GM21529 (cell line): ENCODE results near the gene ST6GALNAC5.

ENCODE experiments used
- ATAC-seq: cut with Tn5 transposase; IDR thresholded peaks from one replicate; pipeline ENCODE4 v1.9.1; 2021; ENCODE audit not compliant: unreplicated experiment

ST6GALNAC5 gene

DNA sequence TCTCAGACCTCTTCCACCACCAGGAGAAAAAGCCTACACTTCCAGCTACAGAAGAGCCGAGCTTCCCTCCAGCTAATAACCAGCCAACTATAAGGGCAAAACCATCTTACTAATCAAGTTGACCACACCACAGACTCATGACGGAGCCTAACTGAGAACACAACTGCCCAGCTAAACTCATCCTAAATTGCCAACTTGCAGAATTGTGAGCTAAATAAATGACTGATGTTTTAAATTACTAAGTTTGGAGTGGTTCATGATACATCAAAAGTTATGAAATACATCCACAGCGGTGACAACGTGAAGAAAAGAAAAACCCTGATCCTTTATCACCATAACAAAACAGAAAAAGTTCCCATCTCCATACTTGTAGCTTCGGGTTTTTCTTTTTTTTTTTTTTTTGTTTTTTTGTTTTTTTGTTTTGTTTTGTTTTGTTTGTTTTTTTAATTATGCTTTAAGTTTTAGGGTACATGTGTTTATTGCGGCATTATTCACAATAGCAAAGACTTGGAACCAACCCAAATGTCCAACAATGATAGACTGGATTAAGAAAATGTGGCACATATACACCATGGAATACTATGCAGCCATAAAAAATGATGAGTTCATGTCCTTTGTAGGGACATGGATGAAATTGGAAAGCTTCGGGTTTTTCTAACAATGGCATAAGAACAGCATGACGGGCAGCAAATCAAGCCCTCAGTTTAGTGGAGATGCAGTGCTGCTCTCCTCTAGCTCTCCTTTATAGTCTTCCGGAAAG, 229.4 kb downstream of the ST6GALNAC5 start:
- ATAC-seq, result no peak

- no peak for ATAC-seq
These were observed 233.6 kb downstream of the ST6GALNAC5 start for GRCh38 chr1:77100875-77101274.

- no peak for ATAC-seq
These were observed 236.2 kb downstream of the ST6GALNAC5 start for GRCh38 chr1:77103486-77103885.

DNA sequence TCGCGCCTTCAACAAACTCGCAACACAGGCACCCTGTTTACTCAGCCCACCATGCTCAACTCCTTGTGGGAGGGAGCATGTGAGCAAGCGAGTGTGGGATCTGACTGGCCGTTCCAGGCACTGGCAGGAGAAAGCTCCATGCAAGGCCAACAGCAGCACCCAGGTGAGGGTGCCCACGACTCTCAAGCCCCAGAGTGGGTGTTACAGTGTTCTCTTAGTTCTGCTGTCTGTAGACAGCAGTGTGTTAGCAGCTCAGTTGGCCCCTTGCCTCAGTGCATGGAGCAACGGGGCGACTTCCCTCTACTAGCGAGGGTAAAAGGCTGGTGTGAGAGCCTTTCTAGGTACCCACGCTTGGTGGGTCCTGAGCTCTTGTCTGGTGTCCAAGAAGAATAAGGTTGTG, 237.4 kb downstream of the ST6GALNAC5 start:
- no peak for ATAC-seq
